Dedifferentiated amniotic fluid mesenchymal stem cell (primary cell): ENCODE data around the gene GINS2.
A peak's percentile ranks its signal among the peaks of the same experiment; 100 is the strongest.

Source experiments
- DNase-seq: peaks from one replicate; pipeline ENCODE4 v3.0.0-alpha.2; 2016; ENCODE audit errors: extremely low spot score

Gene GINS2

GRCh38 chr16:85688586-85689284 lies at the start of gene GINS2:
Gene GINS2, minus strand, starts transcription at chr16:85688954. Its CDS starts 56 bp downstream, at chr16:85688898.
- peak; percentile 81 for DNase-seq

GRCh38 chr16:85736921-85737320 lies 48.2 kb upstream of the GINS2 start:
- DNase-seq = no peak

- DNase-seq = no peak
Observed at GRCh38 chr16:85735946-85736345, 47.2 kb upstream of the GINS2 start.

DNA sequence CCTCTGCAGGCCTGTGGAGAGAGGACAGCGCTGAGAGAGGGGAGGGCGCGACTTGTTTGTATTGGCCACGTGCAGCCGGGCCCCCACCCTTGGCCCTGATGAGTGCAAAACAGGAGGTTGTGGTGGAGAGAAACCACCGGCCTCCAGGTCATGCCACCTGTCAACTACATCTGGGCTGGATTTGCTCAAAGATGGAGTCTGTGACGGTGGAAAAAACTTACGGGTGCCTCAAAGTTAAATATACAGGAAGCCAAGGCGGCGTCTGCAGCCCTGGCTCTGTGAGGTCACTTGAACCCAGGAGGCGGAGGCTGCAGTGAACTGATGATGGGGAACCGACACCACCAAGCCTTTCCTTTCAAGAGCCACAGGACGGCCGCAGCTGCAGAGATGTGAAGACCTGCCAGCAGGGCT lies 46.5 kb upstream of the GINS2 start:
- no peak for DNase-seq

GRCh38 chr16:85734311-85735017 lies 45.7 kb upstream of the GINS2 start:
- DNase-seq = no peak

- no peak for DNase-seq
Observed at GRCh38 chr16:85733839-85734170, 45.1 kb upstream of the GINS2 start.

DNA sequence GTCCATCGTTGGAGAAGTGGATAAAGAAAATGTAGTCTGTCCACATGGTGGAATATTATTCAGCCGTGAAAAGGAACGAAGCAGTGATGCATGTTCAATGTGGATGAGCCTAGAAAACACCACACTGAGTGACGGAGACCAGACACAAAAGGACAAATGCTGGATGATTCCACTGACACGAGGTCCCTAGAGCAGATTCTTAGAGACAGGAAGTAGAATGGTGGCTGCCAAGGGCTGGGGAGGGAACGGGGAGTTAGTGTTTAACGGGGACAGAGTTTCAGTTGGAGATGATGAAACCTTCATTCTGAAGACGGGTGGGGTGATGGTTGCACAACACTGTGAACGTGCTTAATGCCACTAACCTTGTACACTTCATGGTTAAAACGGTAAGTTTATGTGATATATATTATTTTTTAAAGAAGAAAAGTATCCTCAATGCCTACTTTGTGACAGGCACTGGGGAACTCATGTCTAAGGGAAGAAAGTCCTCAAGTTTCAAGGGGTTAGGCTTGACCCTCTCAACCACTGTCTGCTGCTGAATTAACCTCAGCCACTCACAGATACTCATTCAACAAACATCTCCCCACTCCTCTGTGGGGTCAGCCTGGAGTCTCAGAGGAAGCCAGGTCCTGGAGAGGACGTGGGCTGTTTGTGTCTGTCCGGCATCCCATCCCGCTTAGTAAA lies 44.5 kb upstream of the GINS2 start:
- no peak for DNase-seq

- DNase-seq = no peak
Observed at GRCh38 chr16:85731179-85731578, 42.4 kb upstream of the GINS2 start.

DNA sequence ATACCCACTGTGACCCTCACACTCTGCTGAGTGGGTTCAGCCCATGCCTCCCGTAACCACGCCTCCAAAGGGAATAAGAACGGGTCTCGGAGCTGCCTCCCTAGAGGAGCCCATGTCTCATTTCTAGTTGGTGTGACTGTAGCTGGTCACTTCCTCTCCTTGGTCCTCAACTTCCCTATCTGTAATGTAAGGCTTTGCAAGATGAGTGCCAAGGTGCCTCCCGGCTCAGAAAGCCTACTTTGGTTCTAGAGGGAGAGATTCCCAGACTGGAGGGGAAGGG lies 41.4 kb upstream of the GINS2 start:
- no peak for DNase-seq

DNA sequence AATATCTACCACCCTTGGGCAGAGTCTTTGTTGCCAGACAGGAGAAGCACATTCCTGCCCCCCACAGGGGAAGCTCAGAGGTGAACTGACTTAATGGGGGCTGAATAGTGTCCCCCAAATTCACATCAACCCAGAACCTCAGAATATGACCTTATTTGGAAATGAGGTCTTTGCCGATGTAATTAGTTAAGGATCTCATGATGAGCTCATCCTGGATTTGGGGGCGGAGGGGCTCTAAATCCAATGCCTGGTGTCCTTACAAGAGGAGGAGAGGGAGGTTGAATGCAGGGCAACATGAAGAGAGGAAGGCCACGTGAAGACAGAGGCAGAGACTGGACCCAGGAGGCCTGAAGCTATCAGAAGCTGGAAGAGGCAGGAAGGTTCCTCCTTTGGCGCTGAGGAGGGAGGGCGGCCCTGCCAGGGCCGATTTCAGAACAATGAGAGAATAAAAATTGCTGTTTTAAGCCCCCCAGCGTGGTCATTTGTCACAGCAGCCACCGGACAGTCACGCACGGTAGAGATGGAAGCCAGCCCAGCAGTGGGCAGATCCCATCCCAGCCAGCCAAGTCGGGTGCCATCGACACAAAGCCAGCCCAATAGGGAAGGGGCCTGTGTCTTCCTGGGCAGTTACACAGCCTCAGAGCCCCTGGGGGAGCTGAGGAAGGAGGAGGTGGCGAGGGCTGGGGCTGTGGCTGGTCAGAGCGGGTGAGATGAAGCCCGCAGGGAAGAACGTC lies 40.9 kb upstream of the GINS2 start:
- no peak for DNase-seq

- DNase-seq = no peak
Observed at GRCh38 chr16:85728879-85729278, 40.1 kb upstream of the GINS2 start.

DNA sequence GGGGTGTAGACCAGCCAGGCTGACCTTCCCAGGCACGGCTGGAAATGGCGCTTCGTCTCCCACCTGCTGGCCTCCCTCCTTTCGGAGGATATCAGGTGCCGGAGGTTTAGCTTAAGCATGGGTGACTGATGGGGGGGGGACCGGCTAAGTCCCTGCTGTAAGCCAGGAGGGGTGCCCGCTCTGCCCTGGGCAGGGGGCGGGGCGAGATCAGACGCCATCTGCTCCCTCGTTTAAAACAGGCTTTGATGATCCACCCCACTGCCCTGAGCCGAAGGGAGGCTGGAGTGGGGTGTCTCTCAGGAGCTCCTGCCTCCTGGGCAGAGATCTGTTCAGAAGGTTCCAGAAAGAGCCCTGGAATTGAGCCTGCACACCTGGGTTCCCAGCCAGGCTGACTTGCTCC lies 36.2 kb upstream of the GINS2 start:
- DNase-seq = no peak

DNA sequence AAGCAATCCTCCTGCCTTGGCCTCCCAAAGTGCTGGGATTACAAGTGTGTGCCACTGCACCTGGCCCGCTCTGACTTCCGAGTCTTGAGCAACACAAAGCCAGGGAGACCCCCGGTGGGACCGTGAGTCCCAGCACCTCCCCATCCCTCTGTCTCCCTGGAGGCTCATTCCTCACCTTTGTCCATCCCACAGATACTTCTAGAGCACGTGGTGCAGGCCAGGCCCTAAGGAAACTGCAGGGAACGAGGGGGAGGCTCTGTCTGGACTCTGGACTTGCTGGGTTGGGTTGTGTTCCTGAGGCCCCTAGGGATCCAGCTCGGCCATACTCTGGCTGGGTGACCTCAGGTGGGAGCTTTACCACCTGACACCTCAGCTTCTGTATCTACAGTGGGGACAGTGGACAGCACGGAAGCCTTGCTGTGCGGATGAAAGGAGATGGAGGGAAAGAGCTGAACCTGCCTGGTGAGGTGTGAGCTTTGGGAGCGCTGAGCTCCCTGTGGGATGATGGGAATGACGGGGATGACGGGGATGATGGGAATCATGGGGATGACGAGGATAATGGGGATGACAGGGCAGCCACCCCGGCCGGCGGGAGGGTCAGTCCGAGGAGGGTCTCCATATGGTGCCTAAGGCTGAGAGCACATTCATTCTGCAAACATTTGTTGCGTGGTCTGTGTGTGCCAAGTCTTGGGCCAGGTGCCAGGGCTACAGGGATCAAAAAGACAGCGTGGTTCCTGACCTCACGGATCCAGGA lies 35.5 kb upstream of the GINS2 start:
- no peak for DNase-seq

GRCh38 chr16:85722128-85722893 lies 33.6 kb upstream of the GINS2 start:
- no peak for DNase-seq

- DNase-seq = no peak
Observed at GRCh38 chr16:85720302-85720637, 31.5 kb upstream of the GINS2 start.

DNA sequence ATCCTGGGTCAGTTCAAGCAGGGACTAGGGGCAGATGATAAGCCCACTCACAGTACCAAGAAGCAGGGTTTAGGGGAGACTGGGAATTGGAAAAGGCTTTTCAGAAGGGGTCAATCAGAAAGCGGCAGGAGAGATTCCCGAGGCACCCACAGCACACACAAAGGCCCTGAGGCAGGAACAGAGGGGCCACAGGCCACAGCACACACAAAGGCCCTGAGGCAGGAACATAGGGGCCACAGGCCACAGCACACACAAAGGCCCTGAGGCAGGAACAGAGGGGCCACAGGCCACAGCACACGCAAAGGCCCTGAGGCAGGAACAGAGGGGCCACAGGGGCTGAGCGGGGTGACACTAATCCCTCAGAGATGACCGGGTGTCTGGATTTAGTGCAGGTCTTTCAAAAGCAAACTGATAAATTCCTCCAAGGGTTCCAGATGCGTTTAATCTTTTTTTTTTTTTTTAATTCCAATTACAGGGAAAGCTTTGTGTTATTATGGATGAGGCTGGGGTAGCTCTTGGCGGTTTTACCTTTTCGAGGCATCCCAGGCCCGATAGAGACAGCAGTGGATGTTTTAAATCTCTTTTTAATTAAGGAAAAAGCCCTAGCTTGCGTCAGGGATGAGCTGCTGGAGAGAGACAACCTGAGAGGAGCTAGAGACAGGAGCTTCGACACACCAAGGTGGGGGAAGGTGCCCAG lies 31.0 kb upstream of the GINS2 start:
- DNase-seq = no peak

GRCh38 chr16:85718682-85719081 lies 29.9 kb upstream of the GINS2 start:
- DNase-seq = no peak

DNA sequence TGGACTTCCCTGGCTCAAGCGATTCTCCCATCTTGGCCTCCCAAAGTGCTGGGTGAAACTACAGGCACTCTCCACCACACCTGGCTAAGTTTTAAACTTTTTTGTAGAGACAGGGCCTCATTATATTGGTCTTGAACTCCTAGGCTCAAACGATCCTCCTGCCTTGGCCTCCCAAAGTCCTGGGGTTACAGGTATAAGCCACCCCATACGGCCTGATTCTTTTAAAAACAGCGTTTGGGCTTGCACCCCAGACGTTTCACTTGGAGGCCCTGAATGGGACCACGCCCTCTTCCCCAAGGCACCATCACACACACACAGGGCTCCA lies 29.4 kb upstream of the GINS2 start:
- no peak for DNase-seq

DNA sequence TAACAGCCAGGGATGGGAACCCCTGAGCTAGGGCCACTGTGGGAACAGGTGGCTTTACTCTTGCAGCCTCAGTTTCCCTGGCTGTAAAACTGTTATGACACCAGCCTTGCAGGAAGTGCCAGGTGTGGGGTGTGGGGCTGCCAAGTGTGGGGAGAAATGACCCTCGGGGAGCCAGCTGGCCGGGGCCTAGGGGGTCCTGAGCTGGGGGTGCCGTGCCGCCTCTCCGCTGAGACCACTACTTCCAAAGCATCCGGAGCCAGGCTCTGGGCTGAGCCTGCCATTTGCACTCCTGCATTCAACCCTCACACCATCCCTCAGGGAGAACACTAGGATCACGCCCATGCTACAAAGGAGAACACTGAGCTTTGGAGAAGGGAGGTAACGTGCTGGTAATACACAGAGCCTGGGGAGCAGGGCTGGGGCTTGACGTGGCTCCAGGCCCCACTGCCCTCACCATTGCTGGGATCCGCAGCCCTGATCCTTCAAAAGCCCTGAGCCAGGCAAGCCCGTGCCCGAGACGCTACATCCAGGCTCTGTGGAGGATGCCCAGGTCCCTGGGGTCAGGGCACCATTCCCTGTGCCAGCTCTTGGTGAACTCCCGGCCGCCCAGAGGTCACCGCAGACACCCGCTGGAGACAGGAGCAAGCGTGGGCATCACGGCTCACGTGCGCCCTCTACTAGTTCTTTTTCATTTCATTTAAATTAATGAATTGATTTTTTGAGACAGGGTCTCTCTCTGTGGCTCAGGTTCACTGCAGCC lies 28.8 kb upstream of the GINS2 start:
- DNase-seq = no peak

GRCh38 chr16:85716680-85717038 lies 27.9 kb upstream of the GINS2 start:
- DNase-seq = no peak
